Fibroblast of skin of abdomen (primary cell): ENCODE data around the gene NEU4.
"Not testable (repeated sequence)": the region's sequence is repeated elsewhere in the genome, so short reads cannot be mapped to it uniquely, and the experiment has no call there.

ENCODE experiments used
- DNase-seq: peaks from one replicate; pipeline ENCODE4 v3.0.0-alpha.2; 2013

Gene NEU4

DNA sequence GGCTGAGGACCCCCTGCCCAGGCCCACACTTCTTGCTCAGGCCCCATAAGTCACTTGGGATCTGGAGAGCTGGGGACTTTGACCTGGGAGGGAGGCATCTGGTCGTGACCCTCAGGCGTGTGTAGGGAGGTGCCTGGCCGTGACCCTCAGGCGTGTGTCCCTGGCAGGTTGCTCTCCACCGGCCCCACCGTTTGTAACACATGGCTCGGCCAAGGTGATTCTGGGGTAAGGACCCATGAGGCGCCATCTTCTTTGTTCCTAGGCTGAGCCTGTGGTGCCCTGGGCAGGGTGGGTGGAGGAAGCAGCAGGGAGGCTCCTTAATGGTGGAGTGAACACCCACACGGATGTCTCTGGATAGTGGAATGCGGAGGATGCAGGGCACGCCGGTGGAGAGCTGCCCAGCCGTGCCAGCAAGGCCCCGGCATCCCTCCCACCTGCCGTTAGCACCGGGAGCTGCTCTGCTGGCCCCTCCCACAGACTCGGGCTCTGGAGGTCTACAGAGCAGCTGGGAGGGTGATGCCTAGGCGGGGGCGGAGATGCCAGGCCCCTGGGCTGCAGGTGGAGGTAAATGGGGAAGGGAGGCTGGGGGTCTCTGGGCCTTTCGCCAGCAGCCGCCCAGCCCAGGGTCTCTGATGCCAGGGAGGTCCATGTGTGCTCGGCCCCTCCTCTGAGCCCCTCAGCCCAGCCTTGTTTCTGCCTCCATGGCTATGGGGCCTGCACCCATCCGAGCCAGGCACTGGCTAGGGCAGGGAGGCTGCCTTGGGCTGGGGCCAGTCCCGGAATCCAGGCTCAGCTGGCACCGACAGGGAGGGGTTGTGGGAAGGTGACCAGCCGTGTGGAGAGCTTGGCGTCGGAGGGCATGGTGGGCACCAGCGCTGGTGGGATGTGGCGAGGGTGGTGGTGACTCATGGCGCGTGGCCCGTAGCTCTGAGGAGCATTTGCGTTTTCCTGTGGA lies 33.5 kb upstream of the NEU4 start:
- DNase-seq = no peak

DNA sequence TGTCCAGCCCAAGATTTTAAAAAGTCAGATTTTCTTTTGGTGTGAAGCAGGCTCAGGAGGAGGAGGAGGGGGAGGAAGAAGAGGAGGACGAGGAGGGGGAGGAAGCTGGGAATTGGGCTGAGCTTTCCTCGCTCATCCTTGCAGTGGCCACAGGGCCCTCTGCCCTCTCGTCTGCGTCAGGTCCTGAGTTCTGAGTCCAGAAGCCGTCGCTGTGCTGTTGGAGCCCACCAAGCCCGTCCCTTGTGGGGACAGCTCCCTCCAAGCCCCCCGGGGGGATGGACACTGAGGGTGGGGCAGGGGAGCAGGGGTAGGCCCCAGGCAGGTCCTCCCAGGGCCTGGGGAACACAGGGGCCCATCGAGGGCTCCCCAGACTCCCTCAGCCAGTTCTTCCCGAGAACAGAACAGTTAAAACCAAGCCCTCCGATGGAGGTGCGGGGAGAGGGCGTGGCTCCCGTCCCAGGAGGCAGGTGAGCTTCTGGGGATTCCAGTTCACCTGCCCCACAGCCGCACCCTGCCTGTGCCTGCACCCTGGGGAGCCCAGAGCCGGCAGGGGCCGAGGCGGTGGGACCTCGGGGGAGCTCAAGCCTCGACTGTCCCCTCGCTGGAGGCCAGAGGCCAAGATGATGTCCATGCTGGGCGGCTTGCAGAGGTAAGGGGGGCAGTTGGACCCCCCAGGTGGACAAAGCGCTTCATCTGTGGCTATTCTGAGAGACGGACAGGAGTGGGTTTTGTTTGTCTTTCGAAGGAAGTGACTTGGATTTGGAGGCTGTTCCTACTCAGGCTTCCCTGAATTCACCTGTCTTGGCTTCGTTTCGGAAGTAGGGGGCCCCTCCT lies 32.4 kb upstream of the NEU4 start, which contains the start of gene GAL3ST2:
TSS of gene GAL3ST2 (plus strand) at position 487 of the 834 bp plus-strand sequence. CDS start at position 621, 134 bp downstream.
- no peak for DNase-seq

DNA sequence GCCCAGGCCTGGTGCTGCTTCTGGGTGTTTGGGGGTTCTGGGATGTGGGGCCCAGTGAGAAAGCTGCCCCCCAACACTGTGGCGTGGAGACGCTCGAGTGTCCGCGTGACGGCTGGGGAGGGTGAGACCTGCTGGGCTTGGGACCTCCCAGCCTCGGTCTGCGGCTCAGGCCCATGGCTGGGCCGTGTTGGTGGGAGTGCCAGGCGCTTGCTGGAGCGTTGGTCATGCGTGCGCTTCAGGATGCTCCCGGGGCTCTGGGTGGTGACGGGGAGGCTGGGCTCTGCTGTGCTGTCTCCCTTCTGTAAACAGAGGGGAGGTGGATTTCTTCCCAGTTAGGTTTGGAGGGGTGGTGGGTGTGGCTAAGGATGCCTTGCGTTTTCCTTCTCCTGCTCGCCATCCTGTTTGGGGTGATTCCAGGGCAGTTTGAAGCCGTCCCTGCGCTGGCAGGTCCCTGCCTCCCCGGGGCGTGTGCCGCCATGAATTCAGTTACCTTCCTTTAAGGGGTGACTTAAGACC lies 31.8 kb upstream of the NEU4 start:
- DNase-seq = no peak

DNA sequence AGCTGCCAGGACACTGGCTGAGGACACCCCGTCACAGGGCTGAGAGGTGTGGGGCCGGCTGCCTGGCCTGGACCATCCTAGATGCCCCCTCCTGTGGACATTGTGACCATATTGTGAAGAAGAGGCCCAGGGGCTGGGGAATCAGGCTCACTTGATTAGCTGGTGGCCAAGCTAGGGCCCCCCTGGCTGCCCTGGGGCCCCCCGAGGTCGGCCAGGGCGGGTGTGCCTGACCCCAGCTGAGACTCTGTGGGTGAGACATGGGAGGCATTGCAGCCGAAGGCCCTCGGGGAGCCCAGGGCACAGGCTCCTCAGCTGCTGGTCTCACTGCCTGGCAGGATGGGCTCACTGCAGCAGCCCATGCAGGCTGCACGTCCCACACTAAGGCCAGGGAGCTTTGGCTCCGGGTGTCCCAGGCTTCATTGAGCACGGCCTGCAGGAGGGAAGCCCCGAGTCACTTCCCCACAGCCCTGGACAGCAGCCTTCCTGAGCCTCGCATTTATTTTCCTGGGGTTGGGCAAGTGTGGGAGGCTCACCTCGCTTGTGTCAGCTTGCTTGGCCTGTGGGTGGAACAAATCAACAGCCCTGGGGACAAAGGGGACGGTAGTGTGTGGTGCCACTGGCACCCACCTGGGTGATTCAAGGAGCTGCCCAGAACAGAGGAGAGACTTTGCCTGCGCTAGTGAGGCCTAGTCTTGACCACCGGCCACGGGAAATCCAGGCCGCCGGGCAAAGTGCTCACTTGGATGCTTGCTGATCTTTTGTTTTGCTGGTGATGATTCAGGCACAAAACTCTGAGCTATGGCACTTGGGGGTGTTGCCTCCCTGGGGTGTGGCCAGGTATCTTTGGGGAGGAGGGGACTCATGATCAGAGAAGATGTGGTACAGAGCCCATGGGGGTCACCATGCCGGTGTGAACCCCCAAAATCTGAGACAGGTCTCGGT lies 31.0 kb upstream of the NEU4 start:
- no peak for DNase-seq

DNA sequence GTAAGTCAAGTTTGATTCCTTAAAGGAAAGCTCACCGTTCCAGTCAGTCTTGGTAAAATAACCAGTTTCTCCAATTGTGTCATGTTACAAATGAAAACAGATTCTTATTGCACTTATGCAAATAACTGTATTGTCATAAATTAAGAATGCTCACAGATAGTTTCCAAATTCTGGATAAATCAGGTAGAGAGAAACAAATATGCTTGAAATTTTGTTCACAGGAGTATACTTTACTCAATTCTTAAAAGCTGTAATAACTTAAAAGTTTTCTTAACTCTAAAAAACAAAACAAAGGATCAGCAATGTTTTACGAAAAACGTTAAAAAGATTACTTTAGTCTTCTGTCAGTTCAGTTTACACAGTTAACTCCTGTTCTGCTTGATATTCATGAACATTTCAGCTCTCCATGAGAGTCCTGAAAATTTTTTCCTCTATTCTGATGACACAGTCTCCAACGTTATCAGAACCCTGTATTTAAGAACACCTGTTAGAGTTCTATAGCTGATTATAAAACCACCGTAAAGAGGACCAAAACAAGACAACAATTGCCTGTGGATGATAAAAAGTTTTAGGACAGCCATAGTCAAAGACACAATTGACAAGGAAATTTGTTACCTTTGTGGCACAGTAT lies 27.9 kb upstream of the NEU4 start:
- DNase-seq = no peak

DNA sequence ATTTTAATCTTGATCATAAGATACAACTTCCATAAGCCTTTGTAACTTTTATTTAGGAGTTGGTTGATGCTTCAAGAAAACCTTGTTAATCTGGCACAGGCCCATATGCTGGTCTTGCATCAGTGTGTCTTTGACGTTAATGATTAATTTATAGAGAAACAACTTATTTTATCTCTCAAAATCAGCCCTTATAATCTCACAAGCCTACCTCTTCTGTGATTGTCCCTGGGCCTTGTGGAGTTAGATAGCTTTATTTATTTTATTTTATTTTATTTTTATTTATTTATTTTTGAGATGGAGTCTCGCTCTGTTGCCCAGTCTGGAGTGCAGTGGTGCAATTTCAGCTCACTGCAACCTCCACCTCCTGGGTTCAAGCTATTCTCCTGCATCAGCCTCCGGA lies 26.9 kb upstream of the NEU4 start:
- DNase-seq = not testable (repeated sequence)

DNA sequence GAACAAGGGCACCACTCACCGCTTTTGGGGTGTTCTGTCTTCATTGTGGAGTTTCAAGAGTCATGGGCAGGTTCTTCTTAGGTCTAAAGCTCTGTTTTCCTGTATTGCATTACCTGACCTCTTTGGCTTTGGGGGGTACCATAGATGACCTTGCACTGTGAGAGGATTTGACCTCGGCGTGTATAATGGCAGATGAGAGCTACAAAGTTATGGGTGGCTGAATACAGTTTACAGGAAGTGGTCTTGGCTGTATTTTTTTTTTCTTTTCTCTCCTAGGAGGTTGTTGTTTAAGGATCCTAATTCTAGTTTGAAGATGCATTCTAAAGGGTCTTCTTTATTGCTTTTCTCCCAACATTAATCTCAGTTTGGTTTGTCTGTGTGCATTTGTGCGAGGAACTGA lies 20.9 kb upstream of the NEU4 start:
- DNase-seq = no peak

DNA sequence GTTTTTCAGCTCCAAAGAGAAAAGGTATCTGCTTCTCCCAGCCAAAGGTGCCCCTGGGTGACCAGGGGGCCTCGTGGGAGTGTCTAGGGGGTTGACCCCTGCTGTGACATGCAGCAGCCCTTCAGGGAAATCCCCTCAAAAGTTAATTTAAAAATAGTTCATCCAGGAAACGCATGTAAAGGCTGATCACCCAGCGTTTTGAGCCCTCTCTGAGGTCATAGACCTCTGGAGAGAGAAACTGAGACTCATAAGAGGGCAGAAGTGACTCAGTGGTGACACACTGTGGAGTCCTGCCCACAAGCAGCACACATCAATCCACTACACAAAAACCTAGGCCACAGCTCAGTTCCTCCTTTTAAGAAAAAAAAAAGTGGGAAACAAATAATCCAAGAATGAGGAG lies 20.4 kb upstream of the NEU4 start:
- no peak for DNase-seq

DNA sequence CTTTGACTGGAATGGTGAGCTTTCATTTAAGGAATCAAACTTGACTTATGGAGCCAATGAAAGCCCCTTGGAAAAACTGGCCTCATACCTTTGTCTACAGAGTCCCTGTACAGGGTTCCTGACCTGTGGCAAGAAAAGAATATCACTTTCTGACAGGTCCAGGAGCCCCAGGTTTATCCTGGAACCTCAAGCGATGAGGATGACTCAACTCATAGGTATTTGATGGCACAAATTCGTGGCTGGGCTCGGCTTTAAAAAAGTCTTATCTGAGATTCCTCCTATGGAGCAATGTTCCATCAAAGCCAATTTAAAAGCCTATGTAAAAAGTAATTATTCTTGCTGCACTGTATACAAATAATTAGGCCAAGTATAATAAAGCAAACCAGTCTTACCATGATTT lies 17.6 kb upstream of the NEU4 start:
- not testable (repeated sequence) for DNase-seq

DNA sequence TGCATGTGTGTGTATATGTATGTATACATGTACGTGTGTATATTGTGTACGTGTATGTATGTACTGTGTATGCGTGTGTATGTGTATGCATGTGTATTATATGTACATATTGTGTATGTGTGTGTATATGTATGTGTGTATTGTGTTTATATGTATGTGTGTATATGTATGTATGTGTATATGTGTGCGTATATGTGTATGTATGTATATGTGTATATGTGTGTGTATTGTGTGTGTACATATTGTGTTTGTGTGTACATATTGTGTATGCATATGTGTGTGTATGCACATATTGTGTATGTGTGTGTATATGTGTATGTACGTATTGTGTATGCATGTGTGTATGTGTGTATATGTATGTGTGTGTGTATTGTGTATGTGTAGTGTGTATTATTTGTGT lies 15.6 kb upstream of the NEU4 start:
- no peak for DNase-seq

DNA sequence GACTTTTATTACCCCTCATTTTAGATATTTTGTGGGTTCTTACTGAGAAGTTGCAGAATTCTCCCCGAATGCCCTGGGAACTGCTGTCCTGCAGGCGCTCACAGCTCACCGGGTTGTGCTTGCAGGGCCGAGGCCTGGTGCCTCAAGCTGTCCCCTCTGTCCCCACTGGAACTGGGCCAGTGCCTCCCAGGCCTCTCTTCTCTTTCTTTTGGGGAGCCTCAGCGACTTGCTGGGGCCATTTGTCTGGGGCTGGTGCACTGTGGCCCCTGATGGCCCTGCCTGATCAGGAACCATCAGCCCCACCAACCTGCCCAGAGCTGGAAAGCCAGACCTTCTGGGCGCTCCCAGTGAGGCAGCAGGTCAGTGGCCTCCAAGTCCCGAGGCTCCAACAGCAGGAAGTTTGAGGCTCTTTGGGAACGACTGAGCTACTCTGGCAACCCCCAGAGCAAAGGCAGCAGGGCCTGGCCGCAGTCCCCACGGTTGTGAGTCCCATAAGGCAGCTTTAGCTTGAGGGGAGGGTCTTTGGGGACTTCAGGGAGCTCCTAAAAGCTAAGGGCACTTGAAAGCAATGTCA lies 14.7 kb upstream of the NEU4 start:
- no peak for DNase-seq

DNA sequence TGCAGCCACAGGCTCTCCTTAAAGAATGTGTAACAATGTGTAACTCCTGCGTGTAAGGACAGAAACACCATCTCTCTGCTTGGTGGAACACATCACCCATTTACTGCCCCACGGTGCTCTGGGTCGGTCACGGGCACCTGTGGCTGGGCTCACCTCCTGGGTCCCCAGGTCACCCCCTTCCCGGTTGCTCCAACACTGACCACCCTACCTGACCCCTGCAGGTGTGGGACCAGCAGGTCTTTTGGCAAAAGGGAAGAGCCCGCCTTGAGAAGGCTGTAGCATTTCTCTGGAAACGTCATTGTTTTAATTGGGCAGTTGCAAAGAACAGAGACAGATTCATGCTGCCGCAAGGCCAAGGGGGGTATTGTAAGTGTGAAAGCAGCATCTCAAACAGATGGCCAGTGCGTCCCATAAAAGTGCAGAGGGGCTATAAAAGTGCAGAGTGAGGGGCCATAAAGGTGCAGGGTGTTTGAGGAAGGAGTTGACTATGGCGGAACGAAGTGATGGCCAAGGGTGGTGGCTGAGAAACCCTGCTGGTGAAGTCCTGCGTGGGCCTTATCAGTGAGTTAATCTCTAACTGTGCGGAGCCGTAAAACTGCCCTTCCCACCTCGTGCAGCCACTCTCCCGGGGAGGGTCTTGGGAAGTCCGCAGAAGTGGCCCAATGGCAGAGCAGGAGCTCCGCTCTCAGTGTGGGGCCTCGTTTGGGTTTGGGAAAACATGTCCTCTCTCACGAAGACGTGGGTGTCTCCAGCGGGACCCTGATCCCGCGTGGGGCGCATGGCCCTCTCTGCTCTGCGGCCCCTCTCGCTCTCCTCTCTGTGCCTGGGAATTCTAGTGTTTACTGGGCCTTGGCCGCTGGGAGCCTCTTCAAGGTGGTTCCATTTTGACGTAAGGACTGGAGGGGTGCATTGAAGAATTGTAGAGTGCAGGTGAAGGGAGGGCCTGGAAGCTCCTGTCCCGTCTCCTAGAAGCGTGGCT lies 13.7 kb upstream of the NEU4 start:
- no peak for DNase-seq

DNA sequence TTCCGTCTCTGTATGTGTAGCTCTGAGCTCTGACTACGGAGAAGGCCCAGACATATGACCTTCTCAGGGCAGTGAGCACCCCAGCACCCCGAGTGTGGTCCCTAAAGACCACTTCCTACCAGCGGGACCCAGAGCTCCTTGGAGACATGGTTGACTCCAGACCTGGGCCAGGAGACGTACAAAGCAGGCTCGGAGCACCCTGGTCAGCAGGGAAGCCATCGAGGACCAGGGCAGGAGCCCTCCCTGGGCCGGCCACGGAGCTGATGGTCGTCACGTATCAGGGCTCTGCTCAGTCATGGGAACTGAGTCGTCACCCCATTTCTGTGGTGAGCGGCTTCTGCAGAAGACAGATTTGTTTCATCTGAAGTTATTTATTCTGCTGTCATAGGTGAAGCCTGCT lies 12.8 kb upstream of the NEU4 start:
- DNase-seq = no peak

DNA sequence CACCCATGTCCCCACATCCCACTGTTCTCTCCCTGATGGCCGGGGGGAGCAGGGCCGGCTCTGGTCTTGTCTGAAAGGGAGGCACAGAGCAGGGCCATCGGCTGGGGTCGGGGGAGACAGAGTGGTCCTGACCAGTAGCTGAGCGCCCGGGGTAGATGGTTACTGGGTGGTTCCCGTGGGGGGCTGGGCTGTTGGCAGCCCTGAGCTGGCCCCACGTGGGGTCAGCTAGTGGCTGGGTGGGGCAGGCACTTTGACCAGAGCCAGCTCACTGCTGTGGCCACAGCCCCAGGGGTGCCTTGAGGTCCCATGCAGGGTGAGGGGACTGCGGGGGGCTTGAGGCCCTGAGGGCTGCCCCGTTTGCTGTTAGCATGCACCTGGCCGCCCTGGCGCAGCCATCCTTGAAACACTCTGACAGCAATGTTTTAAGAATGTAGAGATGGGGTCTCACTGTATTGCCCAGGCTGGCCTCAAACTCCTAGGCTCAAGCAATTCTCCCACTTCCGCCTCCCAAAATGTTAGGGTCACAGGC lies 12.3 kb upstream of the NEU4 start:
- no peak for DNase-seq

DNA sequence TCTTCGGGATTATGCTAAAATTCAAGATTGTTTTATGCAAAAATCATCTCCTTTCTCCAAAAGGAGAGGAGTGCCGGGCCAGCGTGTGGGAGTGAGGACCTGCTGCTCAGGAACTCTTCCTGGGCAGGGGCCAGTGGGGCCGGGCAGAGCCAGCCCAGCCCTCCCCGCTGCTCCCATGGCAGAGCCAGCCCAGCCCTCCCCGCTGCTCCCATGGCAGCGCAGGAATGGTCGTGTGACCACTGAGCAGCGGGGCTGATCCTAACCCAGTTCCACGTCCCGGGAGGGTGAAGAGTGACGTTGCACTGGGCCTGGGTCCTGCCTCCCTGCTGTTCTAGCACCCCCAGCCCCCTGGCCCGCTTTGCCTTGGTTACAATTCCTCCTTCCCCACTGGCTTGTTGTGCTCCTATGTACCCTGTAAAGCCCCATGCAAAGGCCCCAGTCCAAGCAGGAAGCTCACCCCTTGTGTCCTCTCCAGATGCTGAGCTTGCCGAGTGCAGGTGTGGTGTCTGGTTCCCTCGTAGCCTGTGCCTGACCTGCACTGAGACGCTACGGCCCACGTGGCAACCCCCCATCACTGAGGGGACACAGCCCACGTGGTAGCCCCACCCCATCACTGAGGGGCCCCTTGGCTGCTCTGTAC lies 11.4 kb upstream of the NEU4 start:
- DNase-seq = no peak

DNA sequence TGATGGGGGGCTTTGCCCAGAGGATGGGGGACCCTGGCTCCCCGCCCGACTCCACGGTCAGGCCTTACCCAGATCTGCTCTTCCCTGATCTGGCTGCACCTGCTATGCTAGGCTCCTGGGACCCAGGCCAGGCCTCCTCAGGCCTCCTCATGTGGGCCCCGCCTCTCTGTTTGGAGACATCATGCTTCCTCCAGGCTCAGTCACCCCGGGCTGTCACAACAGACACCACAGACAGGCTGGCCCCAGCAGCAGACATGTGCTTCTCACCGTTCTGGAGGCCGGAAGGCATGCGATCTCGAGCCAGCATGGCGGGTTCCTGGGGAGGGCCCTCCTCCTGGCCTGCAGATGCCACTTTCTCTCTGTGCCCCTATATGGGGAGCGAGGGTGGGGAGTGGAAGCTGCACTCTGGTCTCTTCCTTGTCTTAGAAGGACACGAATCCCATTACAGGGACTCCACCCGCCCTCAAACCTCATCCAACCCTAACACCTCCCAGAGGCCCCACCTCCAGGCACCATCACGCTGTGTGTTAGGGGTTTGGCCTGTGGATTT lies 10.8 kb upstream of the NEU4 start:
- DNase-seq = no peak

DNA sequence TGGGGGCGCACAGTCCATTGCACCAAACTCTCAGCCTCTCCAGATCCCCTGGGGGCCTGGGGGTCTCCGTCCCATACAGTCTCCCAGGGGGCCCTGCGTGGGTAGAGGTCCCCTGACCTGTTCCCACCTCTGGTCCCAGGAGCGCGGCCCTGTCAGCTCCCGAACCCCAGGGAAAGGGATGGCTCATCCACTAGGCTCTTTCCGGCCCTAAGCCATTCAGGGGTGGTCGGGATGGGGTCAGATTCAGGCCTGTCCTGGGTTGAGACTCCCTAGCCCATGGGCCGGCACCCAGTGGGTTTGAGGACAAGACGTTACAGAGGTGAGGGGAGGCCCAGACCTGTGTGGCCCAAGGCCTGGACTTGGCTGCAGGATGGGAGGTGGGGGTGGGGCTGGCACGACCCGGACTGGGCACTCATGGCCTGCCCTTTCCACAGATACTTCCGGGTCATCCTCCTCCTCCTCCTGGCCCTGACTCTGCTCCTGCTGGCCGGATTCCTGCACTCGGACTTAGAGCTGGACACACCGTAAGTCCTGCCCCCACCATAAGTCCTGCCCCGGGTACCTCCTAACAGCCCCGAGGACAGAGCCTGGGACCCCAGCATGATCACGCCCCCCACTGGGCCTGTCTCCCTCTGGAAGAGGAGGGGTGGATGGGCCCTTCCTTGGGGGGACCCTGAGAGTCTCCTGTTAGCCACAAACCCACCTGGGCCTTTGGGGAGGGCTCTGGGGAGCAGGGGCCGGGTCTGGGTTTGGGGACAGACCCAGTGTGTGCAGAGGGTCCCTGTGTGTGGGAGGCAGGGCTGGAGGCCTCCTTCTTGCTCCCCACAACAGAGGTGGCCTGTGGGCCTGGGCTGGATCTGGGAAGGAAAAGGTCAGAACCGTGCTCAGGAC lies 10.1 kb upstream of the NEU4 start:
- DNase-seq = no peak
